ENCODE measurements around the gene TBX5. TPM values are rescaled to one million over a fixed set of nuclear protein-coding genes. Genes with fewer than 3 reads are reported as not detected.

Gene TBX5
- polyA plus RNA-seq, 1 of the 3 experiments (the other 2 are of a cell fraction), result not detected

DNA sequence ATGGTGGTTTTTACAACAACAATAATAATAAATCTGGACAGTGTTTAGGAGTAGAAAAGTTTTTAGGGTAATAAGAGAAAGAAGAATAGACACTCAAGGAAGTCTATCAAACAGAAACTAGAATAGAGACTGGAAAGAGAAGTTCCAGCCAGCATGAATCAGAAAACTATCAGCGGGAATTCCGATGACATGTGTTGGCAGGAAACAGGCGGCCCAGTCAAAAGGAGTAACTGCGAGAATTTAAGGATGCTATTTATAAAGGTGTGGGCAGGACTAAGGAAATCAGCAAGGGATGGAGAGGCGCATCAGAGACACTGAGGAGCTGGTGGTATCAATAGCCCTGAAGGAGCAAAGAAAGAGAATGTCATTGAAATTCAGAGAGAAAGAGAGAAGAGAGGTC is 89.9 kb downstream of the TBX5 start:
- H3K27ac ChIP-seq (ENCODE audit: low read depth in 2 of 2, low read length in 1 of 2), result peak overlapping the region in 1 of 2 experiments; percentile 74; a peak in 2 of 4 replicates
- DNase-seq, result no peak
- no peaks in the 10 kb centered on the region for H3K27me3 ChIP-seq (ENCODE audit: insufficient read depth)
- no peaks in the 10 kb centered on the region for H3K9me3 ChIP-seq
- no peaks in the 10 kb centered on the region for H4K20me1 ChIP-seq (ENCODE audit: insufficient read depth)
- no peak overlapping the region; the same call in 1 of the 2 replicates for H2AFZ ChIP-seq (ENCODE audit: low read depth)
- H3K9me2 ChIP-seq, result no peaks in the 10 kb centered on the region
- 8% methylated on average over 5 of the region's 5 CpGs for WGBS (ENCODE audit: low lambda C conversion rate)
- no peak overlapping the region for H3K4me3 ChIP-seq (ENCODE audit: low read depth in 2 of 2, low read length in 1 of 2)
- no peaks in the 10 kb centered on the region for H3K79me2 ChIP-seq (ENCODE audit: insufficient read depth)
- CTCF ChIA-PET, result no interaction called here
- peaks cover 8% of the 10 kb centered on the region for H3F3A ChIP-seq (replicated peaks; ENCODE audit: insufficient read depth)
- no peaks in the 10 kb centered on the region for H3K4me1 ChIP-seq (ENCODE audit: control insufficient read depth in 1 of 2, insufficient read depth in 2 of 2, low read depth in 1 of 2, low read length in 1 of 2)
- H3K36me3 ChIP-seq (replicated peaks in 1 of 2; ENCODE audit: control insufficient read depth in 1 of 2, insufficient read depth in 2 of 2, low read length in 1 of 2), result no peaks in the 10 kb centered on the region
- peak overlapping the region; percentile 37; the same call in 1 of the 2 replicates for H3K4me2 ChIP-seq
- POLR2A ChIA-PET, result no interaction called here
- peak overlapping the region; percentile 25; the same call in 1 of the 2 replicates for H3K9ac ChIP-seq
- TF ChIP-seq CHD2 (IDR thresholded peaks at IDR 0.05; ENCODE audit: low read length, partially characterized antibody) (no peak), MXI1 (IDR thresholded peaks at IDR 0.05; ENCODE audit: low read depth, low read length) (no peak), MEF2A (IDR thresholded peaks at IDR 0.05; ENCODE audit: borderline replicate concordance, low read depth) (peak; percentile 57; the same call in 1 of the 2 replicates), GABPA (IDR thresholded peaks at IDR 0.05; ENCODE audit: low read depth) (no peak), ELF1 (IDR thresholded peaks at IDR 0.05) (0 out of 2 replicates have a peak, but pooled peaks have one; percentile 16), TEAD4 (IDR thresholded peaks at IDR 0.05; ENCODE audit: borderline replicate concordance, insufficient read depth) (0 out of 2 replicates have a peak, but pooled peaks have one; percentile 52), RFX5 (IDR thresholded peaks at IDR 0.05; ENCODE audit: low read length) (no peak), FOSL2 (IDR thresholded peaks at IDR 0.05; ENCODE audit: borderline replicate concordance, low read depth) (peak; percentile 75), RXRA (IDR thresholded peaks at IDR 0.05; ENCODE audit: borderline replicate concordance, low read depth) (peak; percentile 21; the same call in 1 of the 2 replicates), CTCF (IDR thresholded peaks at IDR 0.05) (no peak), EP300 (IDR thresholded peaks at IDR 0.05; ENCODE audit: borderline replicate concordance in 1 of 2, low read depth in 1 of 2, low read length in 1 of 2) (peak in 1 of 2 experiments; percentile 59; a peak in 2 of 4 replicates), NFIC (IDR thresholded peaks at IDR 0.05; ENCODE audit: borderline replicate concordance) (peak; percentile 28; the same call in 1 of the 2 replicates), RCOR1 (IDR thresholded peaks at IDR 0.05; ENCODE audit: low read length) (no peak), RAD21 (IDR thresholded peaks at IDR 0.05; ENCODE audit: low read length) (no peak), TCF12 (IDR thresholded peaks at IDR 0.05) (peak; percentile 63), JUND (IDR thresholded peaks at IDR 0.05) (peak; percentile 69), EZH2phosphoT487 (IDR thresholded peaks at IDR 0.05; ENCODE audit: borderline replicate concordance, low read depth) (no peak), POLR2AphosphoS5 (IDR thresholded peaks at IDR 0.05; ENCODE audit: low read depth, low read length) (no peak), YY1 (IDR thresholded peaks at IDR 0.05; ENCODE audit: low read depth) (no peak), SMC3 (IDR thresholded peaks at IDR 0.05; ENCODE audit: low read depth, low read length) (no peak), NRF1 (IDR thresholded peaks at IDR 0.05; ENCODE audit: low read depth, low read length) (no peak), GATA2 (CRISPR knock-in tag; IDR thresholded peaks at IDR 0.05) (no peak)
- TF ChIP-seq, protein P1, sequence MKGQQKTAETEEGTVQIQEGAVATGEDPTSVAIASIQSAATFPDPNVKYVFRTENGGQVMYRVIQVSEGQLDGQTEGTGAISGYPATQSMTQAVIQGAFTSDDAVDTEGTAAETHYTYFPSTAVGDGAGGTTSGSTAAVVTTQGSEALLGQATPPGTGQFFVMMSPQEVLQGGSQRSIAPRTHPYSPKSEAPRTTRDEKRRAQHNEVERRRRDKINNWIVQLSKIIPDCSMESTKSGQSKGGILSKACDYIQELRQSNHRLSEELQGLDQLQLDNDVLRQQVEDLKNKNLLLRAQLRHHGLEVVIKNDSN (IDR thresholded peaks at IDR 0.05; ENCODE audit: borderline replicate concordance, low read depth), result no peak
- TF ChIP-seq, protein P2, sequence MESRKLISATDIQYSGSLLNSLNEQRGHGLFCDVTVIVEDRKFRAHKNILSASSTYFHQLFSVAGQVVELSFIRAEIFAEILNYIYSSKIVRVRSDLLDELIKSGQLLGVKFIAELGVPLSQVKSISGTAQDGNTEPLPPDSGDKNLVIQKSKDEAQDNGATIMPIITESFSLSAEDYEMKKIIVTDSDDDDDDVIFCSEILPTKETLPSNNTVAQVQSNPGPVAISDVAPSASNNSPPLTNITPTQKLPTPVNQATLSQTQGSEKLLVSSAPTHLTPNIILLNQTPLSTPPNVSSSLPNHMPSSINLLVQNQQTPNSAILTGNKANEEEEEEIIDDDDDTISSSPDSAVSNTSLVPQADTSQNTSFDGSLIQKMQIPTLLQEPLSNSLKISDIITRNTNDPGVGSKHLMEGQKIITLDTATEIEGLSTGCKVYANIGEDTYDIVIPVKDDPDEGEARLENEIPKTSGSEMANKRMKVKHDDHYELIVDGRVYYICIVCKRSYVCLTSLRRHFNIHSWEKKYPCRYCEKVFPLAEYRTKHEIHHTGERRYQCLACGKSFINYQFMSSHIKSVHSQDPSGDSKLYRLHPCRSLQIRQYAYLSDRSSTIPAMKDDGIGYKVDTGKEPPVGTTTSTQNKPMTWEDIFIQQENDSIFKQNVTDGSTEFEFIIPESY (IDR thresholded peaks at IDR 0.05; ENCODE audit: borderline replicate concordance, low read depth), result no peak
- TF ChIP-seq, protein P3, sequence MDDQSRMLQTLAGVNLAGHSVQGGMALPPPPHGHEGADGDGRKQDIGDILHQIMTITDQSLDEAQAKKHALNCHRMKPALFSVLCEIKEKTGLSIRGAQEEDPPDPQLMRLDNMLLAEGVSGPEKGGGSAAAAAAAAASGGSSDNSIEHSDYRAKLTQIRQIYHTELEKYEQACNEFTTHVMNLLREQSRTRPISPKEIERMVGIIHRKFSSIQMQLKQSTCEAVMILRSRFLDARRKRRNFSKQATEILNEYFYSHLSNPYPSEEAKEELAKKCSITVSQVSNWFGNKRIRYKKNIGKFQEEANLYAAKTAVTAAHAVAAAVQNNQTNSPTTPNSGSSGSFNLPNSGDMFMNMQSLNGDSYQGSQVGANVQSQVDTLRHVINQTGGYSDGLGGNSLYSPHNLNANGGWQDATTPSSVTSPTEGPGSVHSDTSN (IDR thresholded peaks at IDR 0.05), result peak; percentile 53
- TF ChIP-seq, protein P4, sequence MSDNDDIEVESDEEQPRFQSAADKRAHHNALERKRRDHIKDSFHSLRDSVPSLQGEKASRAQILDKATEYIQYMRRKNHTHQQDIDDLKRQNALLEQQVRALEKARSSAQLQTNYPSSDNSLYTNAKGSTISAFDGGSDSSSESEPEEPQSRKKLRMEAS (IDR thresholded peaks at IDR 0.05; ENCODE audit: low read depth), result no peak
- TF ChIP-seq, protein P5, sequence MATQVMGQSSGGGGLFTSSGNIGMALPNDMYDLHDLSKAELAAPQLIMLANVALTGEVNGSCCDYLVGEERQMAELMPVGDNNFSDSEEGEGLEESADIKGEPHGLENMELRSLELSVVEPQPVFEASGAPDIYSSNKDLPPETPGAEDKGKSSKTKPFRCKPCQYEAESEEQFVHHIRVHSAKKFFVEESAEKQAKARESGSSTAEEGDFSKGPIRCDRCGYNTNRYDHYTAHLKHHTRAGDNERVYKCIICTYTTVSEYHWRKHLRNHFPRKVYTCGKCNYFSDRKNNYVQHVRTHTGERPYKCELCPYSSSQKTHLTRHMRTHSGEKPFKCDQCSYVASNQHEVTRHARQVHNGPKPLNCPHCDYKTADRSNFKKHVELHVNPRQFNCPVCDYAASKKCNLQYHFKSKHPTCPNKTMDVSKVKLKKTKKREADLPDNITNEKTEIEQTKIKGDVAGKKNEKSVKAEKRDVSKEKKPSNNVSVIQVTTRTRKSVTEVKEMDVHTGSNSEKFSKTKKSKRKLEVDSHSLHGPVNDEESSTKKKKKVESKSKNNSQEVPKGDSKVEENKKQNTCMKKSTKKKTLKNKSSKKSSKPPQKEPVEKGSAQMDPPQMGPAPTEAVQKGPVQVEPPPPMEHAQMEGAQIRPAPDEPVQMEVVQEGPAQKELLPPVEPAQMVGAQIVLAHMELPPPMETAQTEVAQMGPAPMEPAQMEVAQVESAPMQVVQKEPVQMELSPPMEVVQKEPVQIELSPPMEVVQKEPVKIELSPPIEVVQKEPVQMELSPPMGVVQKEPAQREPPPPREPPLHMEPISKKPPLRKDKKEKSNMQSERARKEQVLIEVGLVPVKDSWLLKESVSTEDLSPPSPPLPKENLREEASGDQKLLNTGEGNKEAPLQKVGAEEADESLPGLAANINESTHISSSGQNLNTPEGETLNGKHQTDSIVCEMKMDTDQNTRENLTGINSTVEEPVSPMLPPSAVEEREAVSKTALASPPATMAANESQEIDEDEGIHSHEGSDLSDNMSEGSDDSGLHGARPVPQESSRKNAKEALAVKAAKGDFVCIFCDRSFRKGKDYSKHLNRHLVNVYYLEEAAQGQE (IDR thresholded peaks at IDR 0.05; ENCODE audit: low read depth, low read length), result no peak

Data from SK-N-SH (cell line).